ENCODE data around the gene UBE2E2.

Gene UBE2E2

DNA sequence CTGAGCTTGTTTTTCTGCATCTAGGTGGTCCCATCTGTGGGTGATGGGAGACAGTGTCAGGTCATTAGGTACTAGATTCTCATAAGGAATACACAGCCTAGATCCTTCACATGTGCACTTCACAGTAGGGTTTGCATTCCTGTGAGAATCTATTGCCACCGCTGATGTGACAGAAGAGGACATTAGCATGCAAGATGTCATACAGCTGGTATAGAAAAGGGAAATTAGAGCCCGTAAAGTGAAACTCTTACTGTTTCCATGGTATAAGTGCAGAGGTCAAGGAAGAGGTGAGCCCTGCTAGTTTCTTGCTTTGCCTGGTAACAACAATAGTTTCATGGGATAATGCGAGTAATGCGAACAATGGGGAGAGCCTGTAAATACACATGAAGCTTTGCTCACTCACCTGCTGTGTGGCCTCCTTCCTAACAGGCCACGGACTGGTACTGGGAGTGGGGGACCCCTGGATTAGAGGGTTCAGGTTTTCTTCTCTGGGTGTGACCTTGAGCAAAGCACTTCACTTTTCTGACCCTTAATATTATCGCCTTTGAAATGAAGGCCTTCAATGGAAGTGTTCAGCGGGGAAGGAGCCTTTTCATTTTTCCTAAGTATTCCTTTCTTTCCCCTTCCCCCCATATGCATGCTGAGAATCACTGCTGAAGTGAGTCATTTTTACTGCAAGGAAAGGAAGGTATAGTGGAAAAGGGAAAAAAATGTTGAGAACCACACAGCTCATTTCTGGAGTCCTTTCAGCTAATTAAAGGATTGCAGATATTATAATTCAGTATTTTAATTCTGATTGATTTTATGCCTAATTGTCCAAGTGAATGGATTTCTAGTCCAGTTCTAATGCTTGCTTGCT, 286.4 kb downstream of the UBE2E2 start:
- no peak for DNase-seq

DNA sequence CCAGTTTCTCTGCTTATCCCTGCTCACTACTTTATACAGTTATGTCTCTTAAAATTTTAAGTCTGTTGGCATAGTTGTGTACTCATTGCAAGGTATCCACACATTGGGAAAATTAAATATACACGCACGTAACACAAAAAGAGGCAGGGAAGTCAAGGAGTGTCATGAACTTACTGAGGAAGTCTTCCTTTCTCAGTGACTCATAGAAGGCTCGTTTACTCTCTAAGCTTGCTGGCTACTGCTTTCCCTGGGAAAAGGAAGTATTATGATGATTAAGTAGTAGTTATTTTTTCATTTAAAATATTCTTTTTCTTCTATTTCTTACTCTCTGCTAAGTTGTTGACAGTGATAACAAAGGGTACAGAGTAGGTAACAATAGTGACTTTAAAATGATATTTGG, 287.3 kb downstream of the UBE2E2 start:
- DNase-seq: no peak

GRCh38 chr3:23492057-23492456, 288.9 kb downstream of the UBE2E2 start:
- no peak for DNase-seq

DNA sequence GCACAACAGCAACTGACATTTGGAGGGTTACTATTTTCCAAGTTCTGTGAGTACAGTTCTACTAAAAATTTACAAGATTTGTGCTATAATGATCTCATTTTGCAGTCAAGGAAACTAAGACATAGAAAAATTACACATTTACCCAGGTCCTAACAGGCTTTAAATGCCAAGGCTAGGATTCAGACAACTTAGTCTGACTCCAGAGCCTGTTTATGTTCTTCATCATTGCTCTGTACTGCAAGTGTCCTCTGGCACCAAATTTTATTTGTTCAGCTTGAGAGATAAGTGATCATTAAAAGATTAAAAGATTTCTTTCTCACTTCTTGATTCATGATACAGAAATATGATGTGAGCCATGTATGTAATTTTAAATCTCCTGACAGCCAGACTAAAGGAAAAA, 290.8 kb downstream of the UBE2E2 start:
- no peak for DNase-seq

- DNase-seq: no peak
Measured at GRCh38 chr3:23494967-23495366, 291.8 kb downstream of the UBE2E2 start.

GRCh38 chr3:23495507-23495906, 292.4 kb downstream of the UBE2E2 start:
- no peak for DNase-seq

DNA sequence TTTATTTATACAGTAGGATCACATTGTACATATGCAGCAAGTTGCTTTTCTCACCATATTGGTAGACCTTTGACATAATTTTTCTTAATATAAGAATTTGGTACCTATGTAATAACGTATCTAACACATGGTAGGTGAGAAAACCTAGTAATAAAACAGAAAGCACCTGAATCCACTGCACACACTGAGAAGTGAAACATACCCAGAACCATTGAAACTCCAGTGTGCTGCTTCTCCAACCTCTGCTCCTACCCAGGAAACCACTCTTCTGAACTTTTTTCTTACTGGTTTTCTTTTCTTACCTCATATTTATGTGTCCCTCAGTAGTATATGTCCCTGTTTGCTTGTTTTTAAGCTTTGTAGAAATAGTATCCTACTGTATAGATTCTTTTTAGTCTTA, 293.0 kb downstream of the UBE2E2 start:
- no peak for DNase-seq

- no peak for DNase-seq
Measured at GRCh38 chr3:23497156-23497555, 294.0 kb downstream of the UBE2E2 start.

DNA sequence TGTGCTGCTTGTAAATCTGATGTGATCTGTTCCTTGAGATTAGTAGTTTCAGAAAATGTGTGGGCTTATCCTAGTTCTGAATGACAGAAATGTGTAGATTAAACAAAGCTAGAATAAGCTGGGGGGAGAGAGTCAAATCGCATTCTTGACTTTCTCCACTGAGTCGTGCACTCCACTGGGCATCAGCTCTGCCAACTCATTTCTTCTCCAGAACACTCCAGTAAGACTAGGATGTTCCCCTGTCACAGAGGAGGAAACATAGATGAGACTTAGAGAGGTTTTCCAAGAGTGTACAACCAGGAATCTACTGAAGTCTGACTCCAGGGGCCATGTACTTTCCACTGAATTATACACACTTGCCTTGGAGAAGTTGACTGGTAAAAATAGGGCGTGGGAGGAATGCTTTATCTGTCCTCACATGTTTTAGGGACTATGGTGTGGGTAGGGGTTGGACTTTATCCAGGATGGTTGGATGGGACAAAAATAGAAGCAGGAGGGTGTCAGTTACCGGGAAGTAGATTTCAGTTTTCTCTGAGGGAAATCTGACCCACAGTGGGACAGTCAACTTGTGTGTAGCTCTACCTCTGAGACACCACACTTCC, 298.2 kb downstream of the UBE2E2 start:
- DNase-seq: no peak

DNA sequence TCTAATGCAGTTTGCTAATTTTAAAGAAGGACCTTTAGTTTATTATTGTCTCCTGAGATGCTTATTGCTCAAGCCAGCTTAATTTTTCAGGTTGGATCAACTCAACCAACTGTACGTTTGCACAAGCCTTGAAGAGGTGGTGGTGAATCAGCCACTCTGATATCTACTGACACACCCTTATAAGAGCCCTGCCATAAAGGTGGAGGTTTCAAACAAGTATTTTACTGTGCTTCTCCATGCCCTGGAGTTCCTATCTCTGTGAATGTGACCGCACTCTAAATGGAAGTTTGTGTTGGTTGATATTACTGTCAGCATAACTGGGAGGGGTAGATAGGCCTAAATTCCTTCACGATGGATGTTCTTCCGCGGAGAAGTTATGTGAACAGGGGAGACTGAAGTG, 305.3 kb downstream of the UBE2E2 start:
- DNase-seq: no peak

DNA sequence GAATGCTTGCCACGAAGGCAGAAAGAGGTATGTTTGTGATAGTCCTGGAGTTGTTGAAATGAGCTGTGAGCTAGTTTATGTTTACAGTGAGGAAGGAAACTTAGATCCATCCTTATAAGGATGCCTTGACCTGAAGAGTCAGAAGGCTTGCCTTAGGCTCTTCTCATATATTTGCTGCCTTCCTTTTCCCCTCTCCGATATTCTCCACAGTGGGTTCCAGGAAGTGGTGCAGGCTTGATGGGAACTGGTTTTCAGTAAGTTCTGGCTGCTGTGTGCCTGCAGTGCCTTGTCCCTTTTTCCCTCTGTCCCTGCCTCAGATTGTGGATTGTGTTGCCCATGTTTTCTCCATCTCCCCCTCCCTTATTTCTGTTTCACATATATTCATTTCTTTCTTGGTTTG, 315.3 kb downstream of the UBE2E2 start:
- DNase-seq: no peak

DNA sequence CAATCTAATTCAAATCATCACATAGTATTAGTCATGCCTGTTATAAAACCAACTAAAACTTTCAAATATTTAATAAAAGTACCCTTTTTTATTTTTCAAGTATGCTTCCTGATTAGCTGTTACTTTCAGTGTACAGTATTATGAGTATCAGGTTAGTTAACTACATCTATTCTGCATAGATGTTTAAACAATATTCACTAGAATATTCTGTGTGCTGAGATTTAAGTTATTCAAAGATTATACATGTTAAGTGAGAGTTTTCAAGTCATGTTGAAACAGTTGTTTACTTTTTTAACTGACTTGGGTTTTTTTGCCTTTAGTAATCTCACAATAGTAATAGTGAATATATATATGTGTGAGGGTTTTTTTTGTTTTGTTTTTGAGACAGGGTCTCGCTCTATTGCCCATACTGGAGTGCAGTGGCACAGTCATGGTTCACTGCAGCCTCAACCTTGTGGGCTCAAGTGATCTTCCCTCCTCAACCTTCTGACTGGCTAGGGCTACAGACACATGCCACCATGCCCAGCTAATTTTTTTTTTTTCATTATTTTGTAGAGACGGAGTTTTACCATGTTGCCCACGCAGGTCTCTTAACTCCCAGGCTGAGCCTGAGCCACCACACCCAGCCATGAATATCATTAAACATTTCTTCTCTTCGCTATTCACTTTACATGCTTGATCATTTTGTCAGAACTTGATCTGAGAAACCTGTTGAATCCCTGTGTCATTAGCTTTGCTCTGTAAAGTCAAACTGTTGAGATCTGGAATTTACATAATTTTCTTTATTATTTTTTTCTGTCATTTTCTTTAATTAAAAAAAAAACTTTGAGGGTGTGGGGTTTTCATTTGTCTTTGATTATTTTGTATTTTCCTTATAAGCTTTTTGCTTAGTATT, 316.4 kb downstream of the UBE2E2 start:
- DNase-seq: no peak

DNA sequence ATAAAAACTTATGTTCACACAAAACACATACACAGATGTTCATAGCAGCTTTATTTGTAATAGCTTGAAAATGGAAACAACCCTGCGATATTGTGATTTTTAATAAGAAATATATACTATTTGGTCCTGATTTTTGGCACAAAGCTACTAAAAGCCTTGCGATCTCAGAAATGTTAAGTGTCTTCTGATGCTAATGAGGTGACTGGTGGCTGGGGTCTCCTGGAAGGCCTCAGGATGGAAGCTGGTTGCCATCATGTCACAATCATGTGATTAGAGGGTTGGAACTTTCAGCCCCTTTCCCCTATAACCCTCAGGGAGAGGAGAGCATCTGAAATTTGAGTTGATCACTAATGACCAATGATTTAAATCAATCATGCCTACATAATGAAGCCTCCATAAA, 324.2 kb downstream of the UBE2E2 start:
- DNase-seq: no peak

DNA sequence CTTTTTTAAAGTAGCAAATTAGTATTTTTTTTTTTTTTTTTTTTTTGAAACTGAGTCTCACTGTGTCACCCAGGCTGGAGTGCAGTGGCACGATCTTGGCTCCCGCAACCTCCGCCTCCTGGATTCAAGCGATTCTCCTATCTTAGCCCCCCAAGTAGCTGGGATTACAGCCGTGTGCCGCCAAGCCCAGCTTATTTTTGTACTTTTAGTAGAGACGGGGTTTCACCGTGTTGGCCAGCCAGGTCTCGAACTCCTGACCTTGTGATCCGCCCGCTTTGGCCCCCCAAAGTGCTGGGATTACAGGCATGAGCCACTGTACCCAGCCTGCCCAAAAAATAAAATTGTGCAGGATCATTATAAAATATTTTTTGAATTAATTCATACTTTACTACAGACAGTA, 330.5 kb downstream of the UBE2E2 start:
- DNase-seq: no peak

GRCh38 chr3:23533996-23534395, 330.9 kb downstream of the UBE2E2 start:
- no peak for DNase-seq

- no peak for DNase-seq
Measured at GRCh38 chr3:23537101-23537551, 334.0 kb downstream of the UBE2E2 start.

DNA sequence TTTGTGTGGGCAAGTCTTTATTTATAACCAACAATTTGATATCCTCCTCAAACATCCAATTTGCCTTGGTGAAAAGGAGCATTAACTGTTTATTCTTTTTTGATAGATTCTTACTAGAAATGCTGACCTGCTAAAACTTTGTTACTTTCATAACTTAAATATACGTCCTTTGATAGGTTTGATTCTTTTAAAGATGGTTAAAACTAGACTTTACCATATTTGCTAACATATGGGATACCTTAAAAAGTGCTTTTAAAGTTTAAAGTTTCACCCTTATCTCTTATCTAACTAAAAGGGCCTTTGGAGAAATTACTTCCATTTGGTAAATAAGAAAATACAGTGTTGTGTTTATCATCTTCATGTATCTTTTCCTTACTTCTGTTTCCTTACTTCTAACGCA, 336.1 kb downstream of the UBE2E2 start:
- no peak for DNase-seq

- DNase-seq: no peak
Measured at GRCh38 chr3:23540600-23540999, 337.5 kb downstream of the UBE2E2 start.

DNA sequence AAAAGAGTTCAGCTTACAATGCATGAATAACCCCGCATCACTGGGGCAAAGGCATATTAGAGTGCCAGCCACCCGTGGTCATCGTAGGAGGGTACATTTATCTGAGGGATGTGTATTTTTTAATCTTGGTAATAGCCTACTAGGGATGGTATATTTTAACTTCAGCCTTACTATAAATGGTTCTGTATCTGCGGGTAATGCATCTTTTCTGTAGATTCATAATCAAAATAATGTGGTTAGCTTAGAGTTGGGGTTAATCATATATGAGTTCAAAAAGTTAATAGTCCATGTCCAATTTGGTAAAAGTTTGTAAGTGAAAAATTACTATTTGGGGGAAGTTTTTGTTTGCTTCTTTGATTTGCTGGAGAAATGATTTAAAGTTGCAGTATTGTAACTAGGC, 339.0 kb downstream of the UBE2E2 start:
- no peak for DNase-seq

- DNase-seq: no peak
Measured at GRCh38 chr3:23546181-23546580, 343.1 kb downstream of the UBE2E2 start.

DNA sequence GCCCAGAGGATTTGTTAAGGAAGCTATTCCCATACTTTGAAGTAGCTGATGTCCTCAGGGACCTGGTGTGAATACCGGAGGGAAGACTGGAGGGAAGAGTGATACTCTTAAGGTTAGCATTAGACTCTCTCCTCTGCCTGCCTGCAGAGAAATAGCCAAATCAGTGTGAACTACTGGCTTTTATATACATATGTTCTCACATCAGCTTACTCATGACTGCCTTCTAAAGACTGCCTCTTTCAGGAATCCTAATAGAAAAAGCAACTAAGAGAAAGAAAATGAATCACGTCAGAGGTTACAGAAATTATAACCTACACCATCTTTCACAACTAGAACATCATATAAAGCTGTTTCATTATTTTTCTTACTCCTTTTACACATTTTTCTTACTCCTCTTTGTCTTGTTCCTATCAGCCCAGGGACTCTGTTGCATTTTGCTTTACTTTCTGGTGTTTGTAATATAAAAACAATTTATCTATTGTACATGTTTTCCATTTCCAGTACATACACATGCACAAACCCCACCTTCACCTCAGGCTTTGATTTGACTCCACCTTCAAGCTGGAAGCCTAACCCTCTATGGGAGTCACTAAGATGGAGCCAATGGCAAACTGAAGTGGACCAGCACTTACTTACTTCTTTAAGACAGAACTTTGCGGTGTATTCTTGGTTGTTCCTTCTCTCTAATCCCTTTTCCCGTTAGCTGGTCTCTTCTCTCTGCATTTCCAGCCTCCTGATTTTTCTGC, 345.0 kb downstream of the UBE2E2 start:
- no peak for DNase-seq

GRCh38 chr3:23548706-23549105, 345.6 kb downstream of the UBE2E2 start:
- no peak for DNase-seq
